CD14-positive monocyte (primary cell): ENCODE data around the gene NPAS2. TPM values are rescaled to one million over a fixed set of nuclear protein-coding genes. Genes with fewer than 3 reads are reported as not detected.

Experiments
- DNase-seq, 3 donors: peaks; one replicate each; pipeline ENCODE4 v3.0.0-alpha.2; 2011 to 2022
- H2AFZ ChIP-seq: 2 replicates; pipeline ENCODE4 v1.6.0; 2012; ENCODE audit warnings: mild to moderate bottlenecking, low read depth, low read length, inconsistent platforms; ENCODE audit not compliant: insufficient read depth, poor library complexity, severe bottlenecking
- H3K27ac ChIP-seq, 2 donors: 1 replicate in 1 of 2; 2 replicates in 1 of 2; pipeline ENCODE4 v1.5.1; 2012 to 2013; ENCODE audit warnings: low read length in 2 of 2, control low read depth in 1 of 2, inconsistent platforms in 1 of 2, low read depth in 1 of 2, mild to moderate bottlenecking in 1 of 2
- H3K27me3 ChIP-seq, 2 donors: one replicate each; pipeline versions ENCODE4 v1.6.0 to v1.6.1; 2011 to 2013; ENCODE audit warnings: low read length in 2 of 2; ENCODE audit not compliant: control insufficient read depth in 2 of 2, insufficient read depth in 2 of 2
- H3K36me3 ChIP-seq, 2 donors: replicated peaks in 1 of 2; 1 replicate in 1 of 2; 2 replicates in 1 of 2; pipeline versions ENCODE4 v1.5.1 to v1.6.1; 2012 to 2013; ENCODE audit warnings: low read length in 2 of 2, control low read depth in 1 of 2, inconsistent platforms in 1 of 2, mild to moderate bottlenecking in 1 of 2; ENCODE audit not compliant: insufficient read depth in 2 of 2, control insufficient read depth in 1 of 2
- H3K4me1 ChIP-seq, 2 donors: 1 replicate in 1 of 2; 2 replicates in 1 of 2; pipeline versions ENCODE4 v1.5.1 to v1.6.1; 2012 to 2013; ENCODE audit warnings: low read length in 2 of 2, control low read depth in 1 of 2, inconsistent platforms in 1 of 2, mild to moderate bottlenecking in 1 of 2, moderate library complexity in 1 of 2; ENCODE audit not compliant: insufficient read depth in 2 of 2, control insufficient read depth in 1 of 2
- H3K4me2 ChIP-seq: replicated peaks from 2 replicates; pipeline ENCODE3; 2012; ENCODE audit warnings: low read length, moderate library complexity, mild to moderate bottlenecking; ENCODE audit not compliant: poor library complexity, severe bottlenecking; ENCODE audit errors: extremely low read depth
- H3K4me3 ChIP-seq, 3 experiments: fragments of 200-600 bp in 1 of 3; sonication (generic) in 1 of 3; replicated peaks in 1 of 3; 1 replicate in 2 of 3; 2 replicates in 1 of 3; pipeline ENCODE4 v1.5.1; 2011 to 2013; ENCODE audit warnings: low read length in 3 of 3, mild to moderate bottlenecking in 3 of 3, control low read depth in 2 of 3, low read depth in 2 of 3, inconsistent platforms in 1 of 3, moderate library complexity in 1 of 3
- H3K79me2 ChIP-seq: 2 replicates; pipeline ENCODE4 v1.6.0; 2012; ENCODE audit warnings: mild to moderate bottlenecking, control low read depth, inconsistent platforms, low read length, moderate library complexity; ENCODE audit not compliant: insufficient read depth
- H3K9ac ChIP-seq: 2 replicates; pipeline ENCODE4 v1.6.0; 2017; ENCODE audit warnings: low read length, mild to moderate bottlenecking; ENCODE audit not compliant: insufficient read depth, poor library complexity, severe bottlenecking
- H3K9me3 ChIP-seq, 2 donors: replicated peaks in 1 of 2; 1 replicate in 1 of 2; 2 replicates in 1 of 2; pipeline versions ENCODE4 v1.5.1 to v1.6.1; 2012 to 2013; ENCODE audit warnings: low read length in 2 of 2, control low read depth in 1 of 2; ENCODE audit not compliant: control insufficient read depth in 1 of 2, insufficient read depth in 1 of 2
- H4K20me1 ChIP-seq: 2 replicates; pipeline ENCODE4 v1.6.0; 2012; ENCODE audit warnings: mild to moderate bottlenecking, low read length, control low read depth, moderate library complexity; ENCODE audit not compliant: insufficient read depth
- H3K27ac Mint-ChIP-seq, 7 donors: one replicate each; pipeline ENCODE4 v1.8.0; 2020; ENCODE audit warnings: mild to moderate bottlenecking in 7 of 7, mixed read lengths in 7 of 7, moderate library complexity in 6 of 7, inconsistent platforms in 2 of 7
- H3K27me3 Mint-ChIP-seq, 3 donors: one replicate each; pipeline ENCODE4 v1.8.0; 2021 to 2022; ENCODE audit warnings: low read depth in 3 of 3, mild to moderate bottlenecking in 3 of 3, mixed read lengths in 3 of 3, moderate library complexity in 3 of 3, inconsistent platforms in 1 of 3
- H3K36me3 Mint-ChIP-seq, 2 donors: one replicate each; pipeline ENCODE4 v1.8.0; 2020; ENCODE audit warnings: mixed read lengths in 2 of 2, inconsistent platforms in 1 of 2, mild to moderate bottlenecking in 1 of 2
- H3K4me1 Mint-ChIP-seq: one replicate; pipeline ENCODE4 v1.8.0; 2020; ENCODE audit warnings: mild to moderate bottlenecking, mixed read lengths
- H3K4me3 Mint-ChIP-seq, 2 donors: one replicate each; pipeline ENCODE4 v1.8.0; 2020; ENCODE audit warnings: mild to moderate bottlenecking in 2 of 2, mixed read lengths in 2 of 2, moderate library complexity in 1 of 2
- H3K9me3 Mint-ChIP-seq, 7 donors: one replicate each; pipeline ENCODE4 v1.8.0; 2020 to 2022; ENCODE audit warnings: mixed read lengths in 7 of 7, mild to moderate bottlenecking in 6 of 7, moderate library complexity in 6 of 7, inconsistent platforms in 2 of 7
- CTCF ChIP-seq: fragments of 200-600 bp; IDR thresholded peaks from one replicate; pipeline ENCODE4 v1.8.0; 2022; ENCODE audit warnings: antibody characterized with exemption, mild to moderate bottlenecking
- WGBS: methylation state at CpG from one replicate; pipeline ENCODE4 v1.1.5; 2013; ENCODE audit warnings: missing lambda C conversion rate; ENCODE audit not compliant: insufficient coverage; 5-methylcytosine and 5-hydroxymethylcytosine counted together
- intact Hi-C, 2 donors: fragments of 100-400 bp; cut with micrococcal nuclease; formaldehyde crosslinking; loops; one replicate each; pipeline versions ENCODE4 v1.15.0 to v1.15.1; 2023
- polyA plus RNA-seq, 3 donors: library from polyadenylated mRNA; depleted of rRNA in 1 of 3; unstranded in 2 of 3; stranded (reverse) in 1 of 3; fragments of 300-500 nt in 2 of 3; fragments of >200 nt in 1 of 3; fragmentation: Illumina TruSeq in 2 of 3; gene quantifications; 1 replicate in 2 of 3; 2 replicates in 1 of 3; pipeline ENCODE4 v1.2.3, GENCODE V29; 2012 to 2021

NPAS2 gene
- polyA plus RNA-seq, 3 donors = not detected

- intact Hi-C loops = loop anchor here (5.0 to 10.0 kb wide), 4 partner anchors 248 to 1425 kb away; no protein-coding TSS in a partner anchor
- Histone ChIP-seq H3K9ac (no peak overlapping the region), H3K4me2 (no peak overlapping the region), H4K20me1 (no peaks in the 10 kb centered on the region), H3K4me1 (no peaks in the 10 kb centered on the region), H3K4me3 (no peak overlapping the region), H2AFZ (no peak overlapping the region), H3K9me3 (no peaks in the 10 kb centered on the region), H3K27ac (no peak overlapping the region), H3K36me3 (no peaks in the 10 kb centered on the region), H3K27me3 (peaks cover 0 to 2% of the 10 kb centered on the region in 2 donors), H3K79me2 (no peaks in the 10 kb centered on the region)
- TF ChIP-seq CTCF = no peak
- Mint-ChIP-seq H3K4me3 (no peak overlapping the region), H3K27ac (no peak overlapping the region), H3K36me3 (no peaks in the 10 kb centered on the region), H3K27me3 (peaks cover 7 to 14% (median 10%) of the 10 kb centered on the region in 3 donors), H3K9me3 (peaks cover 0 to 2% (median 0%) of the 10 kb centered on the region in 7 donors), H3K4me1 (no peaks in the 10 kb centered on the region)
- 90% methylated on average over 2 of the region's 12 CpGs for WGBS
- DNase-seq = no peak
These were observed 160.1 kb downstream of the NPAS2 start for GRCh38 chr2:100980046-100980445.

DNA sequence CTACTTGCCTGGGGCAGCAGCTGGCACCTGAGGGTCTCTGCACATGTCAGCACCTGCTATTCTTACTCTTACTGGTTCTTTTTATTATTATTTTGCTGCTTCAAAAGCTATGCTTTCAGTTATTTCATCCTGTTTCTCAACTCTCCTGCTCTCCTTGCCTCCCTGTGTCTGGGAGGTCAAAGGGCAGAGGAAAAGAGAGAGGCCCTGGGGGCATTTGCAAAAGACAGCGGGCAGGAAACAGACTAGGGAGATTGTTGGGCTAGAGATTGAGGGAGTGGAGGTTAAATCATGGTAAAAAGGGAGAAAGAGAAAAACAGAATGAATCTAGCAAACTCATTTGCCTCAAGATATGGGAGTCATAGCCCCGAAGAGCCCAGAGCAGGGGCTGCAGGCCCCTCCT is 161.1 kb downstream of the NPAS2 start:
- Mint-ChIP-seq H3K9me3 (peaks cover 0 to 3% (median 0%) of the 10 kb centered on the region in 7 donors), H3K4me3 (no peak overlapping the region), H3K36me3 (no peaks in the 10 kb centered on the region), H3K27ac (no peak overlapping the region), H3K4me1 (no peaks in the 10 kb centered on the region), H3K27me3 (peaks cover 7 to 12% (median 10%) of the 10 kb centered on the region in 3 donors)
- no peak for TF ChIP-seq CTCF
- Histone ChIP-seq H3K4me3 (no peak overlapping the region), H3K9ac (no peak overlapping the region), H2AFZ (no peak overlapping the region), H3K79me2 (no peaks in the 10 kb centered on the region), H3K9me3 (no peaks in the 10 kb centered on the region), H3K27me3 (peaks cover 0 to 2% of the 10 kb centered on the region in 2 donors), H3K4me2 (no peak overlapping the region), H3K4me1 (no peaks in the 10 kb centered on the region), H3K36me3 (no peaks in the 10 kb centered on the region), H3K27ac (no peak overlapping the region), H4K20me1 (no peaks in the 10 kb centered on the region)
- 100% methylated on average over 1 of the region's 2 CpGs for WGBS
- no peak for DNase-seq
- intact Hi-C loops = loop anchor here (5.0 to 10.0 kb wide), 4 partner anchors 249 to 1426 kb away; no protein-coding TSS in a partner anchor
